ENCODE data around the gene OSR1. TPM values are rescaled to one million over a fixed set of nuclear protein-coding genes. Genes with fewer than 3 reads are reported as not detected.

OSR1 gene
- total RNA-seq, 1 experiment from 2014 or later: 2.6 TPM

GRCh38 chr2:19331450-19331849, 27.0 kb downstream of the OSR1 start:
- Histone ChIP-seq H4K20me1 (ENCODE audit: insufficient read depth) (no peaks in the 10 kb centered on the region; the same call in 1 of the 2 replicates), H3K79me2 (ENCODE audit: insufficient read depth, low read length) (no peaks in the 10 kb centered on the region), H3K36me3 (ENCODE audit: control insufficient read depth in 1 of 2, insufficient read depth in 2 of 2, low read length in 2 of 2) (no peaks in the 10 kb centered on the region), H3K4me2 (ENCODE audit: low read length) (no peak overlapping the region), H2AFZ (ENCODE audit: low read depth, low read length, poor library complexity, severe bottlenecking) (no peak overlapping the region), H3K9me2 (ENCODE audit: insufficient read depth) (no peaks in the 10 kb centered on the region), H3K9me3 (ENCODE audit: control insufficient read depth in 1 of 2, insufficient read depth in 1 of 2, low read depth in 1 of 2, low read length in 2 of 2) (no peaks in the 10 kb centered on the region), H3K9ac (ENCODE audit: low read length) (no peak overlapping the region), H3K27ac (ENCODE audit: low read depth, low read length) (no peak overlapping the region), H3K4me3 (replicated peaks in 1 of 2; ENCODE audit: low read depth in 1 of 2, low read length in 2 of 2) (no peak overlapping the region), H3K4me1 (ENCODE audit: control insufficient read depth in 1 of 2, insufficient read depth in 2 of 2, low read length in 2 of 2) (no peaks in the 10 kb centered on the region), H3K27me3 (ENCODE audit: insufficient read depth, low read length) (no peaks in the 10 kb centered on the region)
- ATAC-seq: no peak
- ChIA-PET RAD21 (ENCODE audit: low non-redundant PET in 1 of 2, low total read pairs in 2 of 2, uncharacterized antibody in 2 of 2, unreplicated experiment in 2 of 2) (no interaction called here), CTCF (no interaction called here), POLR2A (no interaction called here)
- intact Hi-C loops (cut with micrococcal nuclease): no loop called here
- DNase-seq (ENCODE audit: low read depth, low spot score): no peak
- TF ChIP-seq SIN3A (IDR thresholded peaks at IDR 0.05; ENCODE audit: low read depth) (no peak), SRF (IDR thresholded peaks at IDR 0.05; ENCODE audit: low read depth) (no peak), EZH2 (IDR thresholded peaks at IDR 0.05) (no peak), EGR1 (IDR thresholded peaks at IDR 0.05; ENCODE audit: low read depth) (no peak), ZFX (IDR thresholded peaks at IDR 0.05) (no peak), JUND (IDR thresholded peaks at IDR 0.05) (no peak), POLR2AphosphoS5 (IDR thresholded peaks at IDR 0.05; ENCODE audit: low read depth, low read length) (no peak), FOSL1 (IDR thresholded peaks at IDR 0.05; ENCODE audit: low read depth) (no peak), RAD21 (IDR thresholded peaks at IDR 0.05; ENCODE audit: low read depth) (no peak), CEBPB (IDR thresholded peaks at IDR 0.05; ENCODE audit: low read depth) (no peak)
- no TSS peak for BruUV-seq (replicated peaks)

GRCh38 chr2:19330436-19330835, 28.0 kb downstream of the OSR1 start:
- H3K9me3 ChIP-seq (ENCODE audit: control insufficient read depth in 1 of 2, insufficient read depth in 1 of 2, low read depth in 1 of 2, low read length in 2 of 2): no peaks in the 10 kb centered on the region
- H3K79me2 ChIP-seq (ENCODE audit: insufficient read depth, low read length): no peaks in the 10 kb centered on the region
- DNase-seq (ENCODE audit: low read depth, low spot score) (no peak), ATAC-seq (no peak)
- no TSS peak for BruUV-seq (replicated peaks)
- no peak overlapping the region for H3K9ac ChIP-seq (ENCODE audit: low read length)
- H4K20me1 ChIP-seq (ENCODE audit: insufficient read depth): no peaks in the 10 kb centered on the region; the same call in 1 of the 2 replicates
- no peaks in the 10 kb centered on the region for H3K36me3 ChIP-seq (ENCODE audit: control insufficient read depth in 1 of 2, insufficient read depth in 2 of 2, low read length in 2 of 2)
- intact Hi-C loops (cut with micrococcal nuclease): no loop called here
- ChIA-PET CTCF (no interaction called here), POLR2A (no interaction called here), RAD21 (ENCODE audit: low non-redundant PET in 1 of 2, low total read pairs in 2 of 2, uncharacterized antibody in 2 of 2, unreplicated experiment in 2 of 2) (no interaction called here)
- TF ChIP-seq ATF3 (IDR thresholded peaks at IDR 0.05) (no peak), FOSL1 (IDR thresholded peaks at IDR 0.05; ENCODE audit: low read depth) (no peak), TCF7L2 (IDR thresholded peaks at IDR 0.05; ENCODE audit: borderline replicate concordance, extremely low read depth, insufficient read depth, insufficient read length) (no peak), EGR1 (IDR thresholded peaks at IDR 0.05; ENCODE audit: low read depth) (no peak), YY1 (IDR thresholded peaks at IDR 0.05; ENCODE audit: extremely low read depth, insufficient replicate concordance, low read depth, low read length) (no peak), RAD21 (IDR thresholded peaks at IDR 0.05; ENCODE audit: low read depth) (no peak), POLR2A (IDR thresholded peaks at IDR 0.05; ENCODE audit: borderline replicate concordance, extremely low read depth, insufficient read depth, insufficient read length) (no peak), EZH2phosphoT487 (IDR thresholded peaks at IDR 0.05; ENCODE audit: borderline replicate concordance) (no peak), CEBPB (IDR thresholded peaks at IDR 0.05; ENCODE audit: low read depth) (no peak)
- no peak overlapping the region for H3K27ac ChIP-seq (ENCODE audit: low read depth, low read length)
- H3K4me2 ChIP-seq (ENCODE audit: low read length): no peak overlapping the region
- H3K27me3 ChIP-seq (ENCODE audit: insufficient read depth, low read length): no peaks in the 10 kb centered on the region
- H3K4me1 ChIP-seq (ENCODE audit: control insufficient read depth in 1 of 2, insufficient read depth in 2 of 2, low read length in 2 of 2): no peaks in the 10 kb centered on the region
- H2AFZ ChIP-seq (ENCODE audit: low read depth, low read length, poor library complexity, severe bottlenecking): no peak overlapping the region
- no peaks in the 10 kb centered on the region for H3K9me2 ChIP-seq (ENCODE audit: insufficient read depth)
- H3K4me3 ChIP-seq (replicated peaks in 1 of 2; ENCODE audit: low read depth in 1 of 2, low read length in 2 of 2): no peak overlapping the region

Measured in HCT116 (cell line).